T-helper 9 cell (primary cell): Measurements from ENCODE around the gene URB2.
"Not testable (repeated sequence)": the region's sequence is repeated elsewhere in the genome, so short reads cannot be mapped to it uniquely, and the experiment has no call there.

ENCODE experiments used
- DNase-seq: peaks from one replicate; pipeline ENCODE4 v3.0.0-alpha.2; 2020
- total RNA-seq, 2 donors: gene quantifications; one replicate each; lab custom pipeline; 2026; lab: John Stamatoyannopoulos, UW

The URB2 gene
- total RNA-seq, result 21.7 to 51.3 reads per million in 2 donors

DNA sequence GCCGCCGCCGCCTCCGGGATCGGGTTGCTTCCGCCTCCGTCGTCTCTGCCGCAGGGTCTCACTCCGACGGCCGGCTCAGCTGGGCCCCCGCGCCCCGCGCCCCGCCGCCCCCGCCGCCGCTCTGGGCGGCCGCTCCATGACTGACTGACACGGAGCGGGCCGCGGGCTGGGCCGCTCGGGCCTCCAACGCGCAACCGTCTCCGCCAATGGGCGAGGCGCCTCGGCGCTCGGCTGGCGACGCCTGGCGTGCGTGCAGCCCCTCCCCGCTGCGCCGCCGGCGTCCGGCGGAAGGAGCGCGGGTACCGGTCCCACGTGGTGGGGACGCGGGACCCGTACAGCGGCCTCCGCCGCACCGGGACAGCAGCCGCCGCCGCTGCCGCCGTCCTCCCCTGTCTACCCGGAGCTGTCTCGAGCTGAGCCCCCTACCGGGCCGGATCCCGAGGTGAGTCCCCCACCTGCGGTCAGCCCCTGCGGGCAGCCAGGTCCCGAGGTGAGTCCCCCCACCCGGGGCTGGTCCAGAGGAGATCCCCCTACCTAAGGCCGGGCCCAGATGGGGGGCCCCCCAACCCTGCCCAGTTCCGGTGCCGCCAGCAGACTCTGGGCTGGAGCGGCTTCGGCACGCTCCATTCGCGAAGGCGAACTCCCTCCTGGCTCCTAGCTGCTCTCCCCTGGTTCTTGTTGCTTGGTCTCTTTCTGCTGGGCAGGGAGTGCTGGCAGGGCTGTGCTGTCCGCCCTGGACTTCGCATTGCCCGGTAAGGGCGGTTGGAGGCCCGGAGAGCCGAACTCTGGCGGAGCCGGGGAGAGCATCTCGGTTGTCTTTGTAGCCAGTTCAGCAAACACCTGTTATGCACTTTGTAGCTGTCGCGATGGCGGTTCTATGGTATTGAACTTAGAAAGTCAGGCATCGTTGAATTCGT, at the start of gene URB2, which contains the start of gene TAF5L:
Gene URB2, plus strand, starts transcription at position 333 of the 917 bp plus-strand sequence. CDS start 1,387 bp downstream, outside the sequence.
Gene TAF5L, minus strand, starts transcription at position 208 of the 917 bp plus-strand sequence. CDS start 11,640 bp downstream, outside the sequence.
- peak; percentile 73 for DNase-seq

DNA sequence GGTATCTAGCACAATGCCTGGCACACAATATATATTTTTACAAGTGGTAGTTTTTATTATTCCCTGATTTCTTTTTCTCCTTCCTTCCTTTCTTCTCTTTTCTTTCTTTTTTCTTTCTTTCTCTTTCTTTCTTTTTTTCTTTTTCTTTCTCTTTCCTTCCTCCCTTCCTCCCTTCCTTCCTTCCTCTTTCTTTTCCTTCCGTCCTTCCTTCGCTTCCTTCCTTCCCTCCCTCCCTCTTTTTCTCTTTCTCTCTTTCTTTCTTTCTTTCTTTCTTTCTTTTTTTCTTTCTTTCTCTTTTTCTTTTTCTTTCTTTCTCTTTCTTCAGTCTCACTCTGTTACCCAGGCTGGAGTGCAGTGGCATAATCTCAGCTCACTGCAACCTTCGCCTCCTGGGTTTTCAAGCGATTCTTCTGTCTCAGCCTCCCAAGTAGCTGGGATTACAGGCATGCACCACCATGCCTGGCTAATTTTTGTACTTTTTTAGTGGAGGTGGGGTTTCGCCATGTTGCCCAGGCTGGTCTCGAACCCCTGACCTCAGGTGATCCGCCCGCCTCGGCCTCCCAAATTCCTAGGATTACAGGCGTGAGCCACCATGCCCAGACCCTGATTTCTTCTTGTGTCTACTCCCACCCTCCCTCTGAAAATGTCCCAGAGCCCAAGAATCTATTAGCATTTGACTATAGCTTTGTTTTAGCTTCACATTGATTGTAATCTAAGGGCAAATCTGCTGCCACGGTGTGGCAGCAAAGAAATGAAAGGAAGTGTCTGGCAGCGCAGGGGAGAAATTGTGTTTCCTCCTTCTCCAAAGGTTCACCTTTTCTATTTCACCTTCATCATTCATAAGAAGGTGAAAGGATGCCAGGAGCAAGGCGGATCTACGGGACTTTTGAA, 47.6 kb upstream of the URB2 start:
- DNase-seq, result no peak

DNA sequence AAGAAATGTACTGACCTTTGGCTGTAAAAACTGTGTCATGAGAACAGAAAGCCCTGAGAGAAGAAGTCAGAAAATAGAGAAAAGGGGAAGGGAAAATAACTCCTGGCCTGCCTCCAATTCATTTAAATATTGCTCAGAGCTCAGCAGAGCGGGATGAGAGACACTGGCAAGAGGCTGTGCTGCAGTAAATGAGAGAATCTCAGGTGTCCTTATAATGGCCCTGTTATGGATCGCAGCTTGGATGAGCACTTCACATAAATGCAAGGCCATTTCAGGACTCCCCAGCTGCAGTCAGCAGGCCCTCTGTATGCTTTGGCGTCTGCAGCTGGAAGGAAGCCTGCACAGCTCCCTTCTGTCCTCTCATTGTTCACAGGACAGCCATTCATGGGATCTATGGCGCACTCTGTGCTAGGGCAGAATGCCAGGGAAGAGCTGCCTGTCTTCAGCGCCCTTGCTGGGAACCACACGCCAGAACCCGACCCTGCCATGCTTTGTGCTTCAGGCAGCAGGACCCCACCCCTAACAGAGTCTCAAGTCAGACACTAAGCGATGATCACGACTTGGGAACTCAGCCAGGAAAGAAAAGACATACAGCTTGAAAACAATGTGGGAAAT, 46.9 kb upstream of the URB2 start:
- no peak for DNase-seq

DNA sequence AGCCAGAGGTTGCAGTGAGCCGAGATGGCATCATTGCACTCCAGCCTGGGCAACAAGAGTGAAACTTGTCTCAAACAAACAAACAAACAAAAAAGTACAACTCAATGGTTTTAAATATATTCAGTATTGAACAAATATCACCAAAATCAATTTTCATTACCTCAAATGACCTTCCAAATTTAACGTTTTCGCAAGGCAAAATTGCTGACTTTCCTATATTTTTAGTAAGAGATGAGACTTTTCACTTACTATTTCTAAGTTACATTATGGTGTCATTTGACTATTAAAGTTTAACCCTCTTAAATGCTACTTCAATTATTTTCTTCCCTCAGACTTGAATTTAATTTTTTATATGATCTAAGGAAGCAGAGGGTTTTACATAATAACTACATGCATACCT, 44.6 kb upstream of the URB2 start:
- no peak for DNase-seq

DNA sequence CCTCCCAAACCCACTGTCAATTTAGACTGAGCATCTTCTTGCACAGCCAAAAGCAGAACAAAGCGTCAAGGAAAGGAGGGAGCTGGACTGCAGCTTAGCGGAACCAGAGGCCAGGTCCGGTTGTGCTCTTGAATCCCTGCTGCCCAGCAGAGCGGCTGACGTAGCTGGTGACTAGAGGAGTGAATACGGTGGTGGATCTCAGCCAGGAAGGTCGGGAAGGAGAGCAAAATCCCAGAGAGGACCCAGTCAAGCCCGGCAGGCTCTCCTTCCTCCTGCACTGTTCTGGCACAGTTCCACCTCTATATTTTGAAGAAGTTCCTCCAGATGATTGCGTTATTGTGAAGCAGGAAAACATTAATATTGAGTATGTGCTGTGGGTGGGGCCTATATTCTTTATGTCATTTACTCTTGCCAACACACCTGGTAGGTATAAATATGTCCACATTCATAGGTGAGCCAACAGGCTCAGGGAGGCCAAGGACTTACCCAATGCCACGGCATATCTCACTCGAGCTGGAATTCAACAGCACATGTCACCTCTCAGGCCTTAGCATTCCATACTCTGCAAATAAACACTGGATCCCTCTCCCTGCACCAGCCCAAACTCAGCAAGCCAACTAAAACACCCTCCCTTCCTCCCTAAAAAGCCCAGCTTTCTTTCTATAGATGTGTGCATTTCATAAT, 43.9 kb upstream of the URB2 start:
- no peak for DNase-seq

DNA sequence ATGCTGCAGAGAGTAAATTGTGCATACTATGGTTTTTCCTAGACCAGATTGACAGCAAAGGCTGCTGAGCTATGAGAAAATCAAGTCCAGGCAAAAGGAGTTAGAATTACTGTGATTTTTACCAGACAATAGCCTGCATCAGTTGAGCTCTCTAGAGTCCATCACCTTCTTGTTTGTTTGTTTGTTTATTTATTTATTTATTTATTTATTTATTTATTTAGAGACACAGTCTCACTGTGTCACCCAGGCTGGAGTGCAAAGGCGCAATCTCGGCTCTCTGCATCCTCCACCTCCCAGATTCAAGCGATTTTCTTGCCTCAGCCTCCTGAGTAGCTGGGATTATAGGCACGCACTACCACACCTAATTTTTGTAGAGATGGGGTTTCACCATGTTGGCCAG, 43.3 kb upstream of the URB2 start:
- no peak for DNase-seq

DNA sequence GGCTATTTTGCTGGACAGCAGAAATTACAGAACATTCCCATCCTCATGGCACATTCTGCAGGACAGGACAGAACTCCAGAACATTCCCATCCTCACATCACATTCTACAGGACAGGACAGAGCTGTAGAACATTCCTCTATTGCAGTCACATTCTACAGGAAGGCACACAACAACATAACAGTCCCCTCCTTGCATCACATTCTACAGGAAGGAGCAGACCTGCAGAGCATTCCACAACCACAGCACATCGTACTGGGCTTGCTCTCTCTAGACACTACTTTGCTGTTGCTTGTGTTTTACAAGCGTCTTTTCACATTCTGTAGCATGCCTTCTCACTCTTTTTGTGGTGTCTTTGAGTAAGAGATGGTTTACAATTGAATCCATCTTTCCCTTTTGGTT, 40.7 kb upstream of the URB2 start:
- no peak for DNase-seq

DNA sequence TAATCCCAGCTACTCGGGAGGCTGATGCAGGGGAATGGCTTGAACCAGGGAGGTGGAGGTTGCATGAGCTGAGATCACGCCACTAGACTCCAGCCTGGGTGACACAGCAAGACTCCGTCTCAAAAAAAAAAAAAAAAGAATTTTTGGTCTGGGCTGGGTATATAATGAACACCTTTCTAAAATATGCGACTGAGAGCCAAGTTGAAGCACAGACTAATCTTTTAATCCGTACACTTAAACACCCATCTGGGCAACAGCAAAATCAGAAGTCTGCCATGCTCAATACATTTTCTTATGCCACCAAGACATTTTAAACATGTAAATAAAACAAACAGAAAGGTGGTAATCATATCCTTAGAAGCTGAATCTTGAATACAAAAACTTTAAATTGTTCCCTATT, 35.9 kb upstream of the URB2 start:
- DNase-seq, result no peak

DNA sequence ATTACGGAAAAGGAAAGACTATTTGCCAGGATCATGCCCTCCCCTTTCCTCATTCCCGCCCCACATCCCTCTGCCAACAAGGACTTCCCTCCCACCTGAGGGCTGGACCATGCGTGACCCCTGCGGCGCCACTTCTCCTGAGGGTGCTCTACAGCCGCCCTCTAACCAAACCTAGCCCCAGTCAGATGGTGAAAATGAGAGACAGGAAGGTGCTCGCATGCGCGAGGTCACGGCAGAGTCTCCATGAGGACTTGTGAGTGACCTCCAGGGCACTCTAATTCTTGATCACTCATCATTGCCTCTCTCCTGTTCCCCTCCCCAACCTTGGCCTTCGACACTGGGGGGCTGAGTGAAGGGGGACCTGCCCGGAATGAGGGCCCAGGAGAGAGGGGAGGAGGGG, 32.2 kb upstream of the URB2 start:
- DNase-seq, result no peak

DNA sequence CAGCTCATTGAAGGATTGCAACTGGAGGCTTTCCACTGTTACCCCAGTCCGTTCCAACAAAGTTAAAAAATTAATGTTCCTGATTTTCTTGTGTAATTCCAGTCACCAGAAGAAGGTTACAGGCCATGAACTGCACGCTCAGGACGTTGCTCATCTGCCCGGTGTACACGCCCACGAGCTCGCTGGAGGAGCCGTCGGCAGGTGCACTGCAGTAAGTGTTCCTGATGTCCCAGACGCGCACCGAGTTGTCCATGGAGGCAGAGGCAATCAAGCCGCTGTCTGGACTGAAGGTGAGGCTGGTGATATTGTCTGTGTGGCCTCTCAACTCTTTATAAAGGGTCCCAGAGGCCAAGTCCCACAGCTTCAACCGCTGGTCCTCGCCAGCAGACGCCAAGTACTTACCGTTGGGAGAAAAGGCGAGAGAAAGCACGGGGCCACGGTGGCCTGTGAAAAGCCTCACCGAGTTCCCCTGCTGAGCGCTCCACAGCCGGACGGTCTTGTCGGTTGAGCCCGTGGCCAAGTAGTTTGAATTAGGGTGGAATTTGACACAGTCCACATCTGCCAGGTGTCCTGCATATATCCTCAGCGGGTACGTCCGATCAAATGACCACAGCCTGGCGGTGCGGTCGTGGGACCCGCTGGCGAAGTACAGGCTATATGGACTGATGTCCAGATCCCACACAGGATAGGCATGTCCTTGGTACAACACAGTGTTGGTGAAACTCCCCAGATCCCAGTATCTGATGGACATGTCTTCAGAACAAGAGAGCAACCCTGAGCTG, 31.6 kb upstream of the URB2 start:
- no peak for DNase-seq

DNA sequence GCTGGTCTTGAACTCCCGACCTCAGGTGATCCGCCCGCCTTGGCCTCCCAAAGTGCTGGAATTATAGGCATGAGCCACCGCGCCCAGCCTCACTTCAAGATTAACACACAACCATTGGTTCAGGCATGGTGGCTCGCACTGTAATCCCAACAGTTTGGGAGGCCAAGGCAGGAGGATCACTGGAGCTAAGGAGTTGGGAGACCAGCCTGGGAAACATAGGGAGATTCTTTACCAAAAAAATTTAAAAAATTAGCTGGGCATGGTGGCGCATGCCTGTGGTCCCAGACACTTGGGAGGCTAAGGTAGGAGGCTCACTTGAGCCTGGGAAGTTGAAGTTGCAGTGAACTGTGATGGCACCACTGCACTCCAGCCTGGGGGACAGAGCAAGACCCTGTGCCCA, 30.2 kb upstream of the URB2 start:
- not testable (repeated sequence) for DNase-seq

DNA sequence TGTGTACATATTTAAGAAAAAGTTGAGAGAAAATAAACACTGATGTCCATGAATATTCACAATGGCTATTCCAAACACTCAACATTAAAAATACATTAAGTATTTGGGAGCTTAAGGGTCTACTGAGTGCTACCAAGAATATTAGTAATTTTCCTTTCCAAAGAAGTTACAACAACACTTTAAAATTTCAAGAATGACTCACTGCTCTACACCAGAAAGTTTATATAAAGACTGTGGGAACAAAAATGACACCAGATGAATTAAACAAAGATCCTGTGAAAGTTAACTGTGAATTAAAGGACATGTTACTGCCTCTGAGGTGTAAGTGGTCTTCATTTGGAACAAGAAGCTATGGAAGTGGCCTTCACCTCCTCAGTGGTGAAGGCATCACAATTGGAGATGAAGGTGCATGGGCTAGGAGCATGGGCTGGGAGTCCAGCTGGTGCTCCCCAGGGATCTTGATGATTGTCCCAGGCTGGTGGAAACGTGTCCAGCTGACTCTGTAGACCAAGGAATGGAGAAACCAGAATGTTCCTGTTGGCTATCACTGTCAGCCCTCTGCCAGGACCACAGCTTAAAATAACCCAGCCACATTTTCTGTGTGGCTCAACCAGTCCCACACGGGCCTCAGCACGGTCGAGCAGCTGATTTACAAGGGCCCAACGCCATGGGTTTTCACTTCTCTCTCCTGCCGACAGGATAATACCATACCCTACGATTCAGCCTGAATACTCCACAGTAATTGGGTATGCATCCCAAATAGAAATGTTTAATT, 28.9 kb upstream of the URB2 start:
- DNase-seq, result no peak

DNA sequence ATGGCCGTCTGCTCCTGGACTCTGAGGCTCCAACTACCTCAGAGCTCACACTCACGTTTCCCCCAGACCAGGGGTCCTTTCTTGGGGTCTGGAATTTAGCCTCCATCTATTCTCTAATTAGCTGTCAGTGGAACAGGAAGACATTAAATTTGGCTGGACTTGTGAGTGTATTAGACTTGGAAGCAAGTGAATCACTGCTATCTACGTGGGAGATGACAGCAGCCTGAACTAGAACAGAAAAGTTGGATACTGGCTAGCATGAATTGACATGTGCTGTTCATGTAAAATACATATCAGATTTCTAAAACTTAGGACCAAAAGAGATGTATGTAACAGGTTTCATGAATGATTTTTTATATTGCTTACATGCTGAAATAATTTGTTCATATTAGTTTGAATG, 28.2 kb upstream of the URB2 start:
- DNase-seq, result no peak

DNA sequence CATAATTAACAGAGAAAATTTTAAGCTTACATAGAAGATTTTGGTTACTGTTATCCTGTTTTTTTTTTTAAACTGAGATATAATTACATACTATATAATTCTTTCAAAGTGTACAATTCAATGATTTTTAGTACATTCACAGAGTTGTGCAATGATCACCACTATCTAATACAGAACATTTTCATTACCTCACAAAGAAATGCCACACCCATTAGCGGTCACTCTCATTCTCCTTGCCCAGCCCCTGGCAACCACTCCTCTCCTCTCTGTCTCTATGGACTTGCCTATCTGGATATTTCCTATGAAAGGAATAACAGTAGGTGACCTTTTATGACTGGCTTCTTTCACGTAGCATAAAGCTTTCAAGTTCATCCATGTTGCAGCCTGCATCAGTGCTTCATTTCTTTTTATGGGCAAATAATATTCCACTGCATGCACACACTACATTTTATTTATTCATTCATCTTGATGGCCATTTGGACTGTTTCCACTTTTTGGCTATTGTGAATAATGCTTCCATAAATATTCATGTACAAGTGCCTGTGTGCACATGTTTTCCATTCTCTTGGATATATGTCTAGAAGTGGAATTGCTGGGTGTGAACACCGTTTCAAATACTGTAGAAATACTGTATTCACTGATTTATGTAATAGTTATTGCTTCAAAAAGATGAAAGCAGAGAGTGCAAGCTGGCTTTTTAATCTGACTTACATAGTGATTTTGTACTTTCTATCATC, 26.7 kb upstream of the URB2 start:
- DNase-seq, result no peak

DNA sequence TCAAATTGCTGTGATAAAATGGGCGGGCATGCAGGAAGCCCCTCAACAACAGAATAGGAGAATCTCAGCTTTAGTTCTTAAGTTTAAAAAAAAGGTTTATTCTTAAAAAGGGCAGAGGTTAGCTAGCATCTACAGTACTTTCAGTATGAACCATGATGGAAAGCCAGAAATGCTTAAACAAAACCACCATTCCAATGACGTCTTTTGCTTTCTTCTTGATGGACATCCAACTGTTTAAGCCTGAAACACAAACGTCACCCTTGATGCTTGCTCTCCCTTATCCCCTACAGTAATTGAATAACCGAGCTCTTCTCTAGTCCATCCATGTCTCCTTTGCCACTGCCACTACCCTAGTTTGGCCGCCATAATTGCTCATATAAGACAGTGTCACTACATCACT, 25.8 kb upstream of the URB2 start:
- DNase-seq, result no peak

DNA sequence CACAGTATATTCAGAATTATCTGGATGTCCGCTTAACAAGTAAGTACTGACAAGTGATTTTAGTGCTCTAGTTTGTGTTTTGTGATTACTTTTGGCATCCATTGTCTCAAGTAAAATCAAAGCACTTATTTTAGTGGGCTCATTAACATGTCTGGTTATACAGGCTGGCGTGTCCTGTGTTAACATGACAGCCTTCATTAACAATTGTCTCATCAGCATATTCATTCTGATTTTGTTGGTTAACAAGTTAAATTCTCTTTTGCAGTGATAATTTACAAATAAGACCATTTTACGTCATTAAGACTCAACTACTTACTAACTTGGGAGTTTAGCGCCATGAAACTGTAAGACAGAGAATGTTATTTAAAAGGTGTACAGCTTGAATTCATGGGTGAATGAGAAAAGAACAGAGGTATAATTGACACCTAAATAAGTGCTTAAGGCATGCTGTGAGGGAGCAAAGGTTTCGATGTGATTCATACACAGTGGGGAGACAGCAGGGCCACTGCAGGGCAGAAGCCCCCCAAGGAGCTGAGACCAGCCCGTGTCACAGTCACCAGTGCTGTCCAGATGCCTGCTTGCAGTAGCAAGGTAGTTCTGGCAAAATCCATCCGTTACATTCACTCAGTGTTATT, 22.6 kb upstream of the URB2 start:
- no peak for DNase-seq

DNA sequence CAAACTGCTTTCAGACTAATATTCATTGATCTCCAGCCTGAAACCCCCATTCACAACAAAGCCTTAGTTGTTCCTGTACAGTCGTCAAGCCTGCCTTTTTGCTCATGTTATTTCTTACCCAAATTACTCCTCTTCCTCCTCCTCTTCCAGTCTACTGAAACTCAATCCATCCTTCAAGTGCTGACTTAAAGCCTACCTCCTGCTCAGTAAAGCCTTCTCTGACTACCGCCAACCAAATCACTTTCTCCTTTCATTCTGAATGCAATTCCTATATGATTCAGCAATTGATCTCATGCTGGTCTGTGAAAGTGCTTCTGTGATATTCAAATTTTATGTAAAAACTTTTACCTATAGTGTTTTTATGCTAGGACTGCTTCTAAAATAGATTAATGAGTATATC, 18.7 kb upstream of the URB2 start:
- no peak for DNase-seq

DNA sequence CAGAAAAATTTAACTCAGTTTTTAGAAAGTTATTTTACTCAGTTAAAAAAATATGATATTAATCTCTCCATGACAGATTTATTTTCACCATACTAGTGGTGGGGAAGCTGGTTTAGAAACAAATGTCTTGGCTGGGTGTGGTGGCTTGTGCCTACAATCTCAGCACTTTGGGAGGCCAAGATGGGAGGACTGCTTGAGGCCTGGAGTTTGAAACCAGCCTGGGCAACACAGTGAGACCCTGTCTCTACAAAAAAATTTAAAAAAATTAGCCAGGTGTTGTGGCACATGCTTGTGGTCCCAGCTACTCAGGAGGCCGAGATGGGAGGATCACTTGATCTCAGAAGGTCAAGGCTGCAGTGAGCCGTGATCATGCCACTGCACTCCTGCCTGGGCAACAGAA, 17.5 kb upstream of the URB2 start:
- DNase-seq, result no peak

DNA sequence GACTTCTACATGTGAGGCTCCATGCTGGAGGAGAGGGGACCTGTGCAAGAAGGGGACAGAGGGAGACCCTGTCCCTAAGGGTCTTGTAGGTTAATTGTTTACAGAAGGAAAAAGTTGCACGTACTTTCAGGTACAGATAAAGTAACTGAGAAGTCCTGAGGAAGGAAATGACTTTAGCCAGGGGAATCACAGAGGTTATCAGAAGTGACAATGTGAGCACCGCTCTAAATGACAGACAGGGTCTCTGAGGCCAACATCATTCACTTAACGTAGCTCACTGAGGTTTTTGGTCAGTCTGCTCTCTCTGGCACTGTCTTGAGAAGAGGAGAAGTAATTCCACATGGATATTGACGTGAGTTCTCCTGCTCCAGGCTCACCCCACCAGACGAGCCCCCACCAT, 12.1 kb upstream of the URB2 start:
- no peak for DNase-seq

DNA sequence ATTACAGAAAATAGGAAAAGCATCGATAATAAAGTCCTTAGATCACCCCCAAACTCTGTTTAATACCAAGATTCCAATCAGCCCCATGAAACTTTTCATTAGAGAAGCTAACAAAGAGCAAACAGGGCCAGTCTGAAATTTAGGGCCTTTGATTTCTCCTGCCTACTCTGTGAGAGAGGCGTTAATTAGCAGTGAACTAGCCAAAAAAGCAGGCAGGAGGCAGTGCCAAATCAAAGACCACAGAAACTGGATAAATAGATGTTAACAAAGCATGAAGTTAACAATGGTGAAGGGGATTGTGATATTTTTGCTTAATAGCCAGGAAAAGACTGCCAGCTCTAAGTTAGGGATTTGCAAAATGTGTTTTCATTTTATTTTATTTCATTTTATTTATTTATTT, 11.3 kb upstream of the URB2 start:
- DNase-seq, result no peak
